C4-2B (cell line): ENCODE data around the gene GAL.

Experiments used
- ZFX ChIP-seq: fragments of 450-650 bp; IDR thresholded peaks from 2 replicates; pipeline ENCODE4 v1.6.1; 2017
- TF ChIP-seq, protein P1 (sequence below): fragments of 450-650 bp; conservative IDR thresholded peaks from 2 replicates; pipeline ENCODE4 v1.5.1; 2017; ENCODE audit warnings: mild to moderate bottlenecking

DNA sequence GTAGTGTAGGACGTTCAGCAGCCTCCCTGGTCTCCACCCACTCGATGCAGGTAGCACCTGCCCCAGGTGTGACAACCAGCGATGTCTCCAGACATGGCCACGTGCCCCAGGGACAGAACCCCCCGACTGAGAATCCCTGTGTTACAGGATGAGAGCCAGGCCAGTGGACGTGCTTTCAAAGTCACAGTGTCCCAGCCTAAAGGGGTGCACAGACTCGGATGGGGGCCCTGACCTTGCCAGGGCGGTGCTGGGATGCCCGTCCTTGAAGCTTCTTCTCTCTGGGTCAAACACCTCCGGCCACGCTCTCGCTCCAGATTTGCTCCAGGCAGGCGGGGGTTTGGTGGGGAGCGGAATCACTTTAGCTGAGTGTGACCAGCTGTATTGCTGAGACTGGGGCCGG, 23.3 kb upstream of the GAL start:
- TF ChIP-seq, protein P1, sequence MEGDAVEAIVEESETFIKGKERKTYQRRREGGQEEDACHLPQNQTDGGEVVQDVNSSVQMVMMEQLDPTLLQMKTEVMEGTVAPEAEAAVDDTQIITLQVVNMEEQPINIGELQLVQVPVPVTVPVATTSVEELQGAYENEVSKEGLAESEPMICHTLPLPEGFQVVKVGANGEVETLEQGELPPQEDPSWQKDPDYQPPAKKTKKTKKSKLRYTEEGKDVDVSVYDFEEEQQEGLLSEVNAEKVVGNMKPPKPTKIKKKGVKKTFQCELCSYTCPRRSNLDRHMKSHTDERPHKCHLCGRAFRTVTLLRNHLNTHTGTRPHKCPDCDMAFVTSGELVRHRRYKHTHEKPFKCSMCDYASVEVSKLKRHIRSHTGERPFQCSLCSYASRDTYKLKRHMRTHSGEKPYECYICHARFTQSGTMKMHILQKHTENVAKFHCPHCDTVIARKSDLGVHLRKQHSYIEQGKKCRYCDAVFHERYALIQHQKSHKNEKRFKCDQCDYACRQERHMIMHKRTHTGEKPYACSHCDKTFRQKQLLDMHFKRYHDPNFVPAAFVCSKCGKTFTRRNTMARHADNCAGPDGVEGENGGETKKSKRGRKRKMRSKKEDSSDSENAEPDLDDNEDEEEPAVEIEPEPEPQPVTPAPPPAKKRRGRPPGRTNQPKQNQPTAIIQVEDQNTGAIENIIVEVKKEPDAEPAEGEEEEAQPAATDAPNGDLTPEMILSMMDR = no peak
- no peak for TF ChIP-seq ZFX
